ENCODE data around the gene LYL1. TPM values are rescaled to one million over a fixed set of nuclear protein-coding genes. Genes with fewer than 3 reads are reported as not detected.

The LYL1 gene
- total RNA-seq, 1 donor from 2014 or later, result 17.3 TPM

- DNase-seq (ENCODE audit: low read depth in 2 of 2), result no peak
These were observed 28.3 kb upstream of the LYL1 start for GRCh38 chr19:13130886-13131490.

- no peak for DNase-seq (ENCODE audit: low read depth in 2 of 2)
These were observed 26.7 kb upstream of the LYL1 start for GRCh38 chr19:13129384-13129783.

GRCh38 chr19:13128583-13128982 is 25.9 kb upstream of the LYL1 start:
- DNase-seq (ENCODE audit: low read depth in 2 of 2), result no peak

GRCh38 chr19:13127811-13128575 is 25.3 kb upstream of the LYL1 start:
- no peak for DNase-seq (ENCODE audit: low read depth in 2 of 2)

- no peak for DNase-seq (ENCODE audit: low read depth in 2 of 2)
These were observed 24.4 kb upstream of the LYL1 start for GRCh38 chr19:13127051-13127450.

GRCh38 chr19:13122980-13123957 is 20.6 kb upstream of the LYL1 start:
- DNase-seq (ENCODE audit: low read depth in 2 of 2), result no peak

- no peak for DNase-seq (ENCODE audit: low read depth in 2 of 2)
These were observed 19.7 kb upstream of the LYL1 start for GRCh38 chr19:13122275-13122878.

- no peak for DNase-seq (ENCODE audit: low read depth in 2 of 2)
These were observed 19.1 kb upstream of the LYL1 start for GRCh38 chr19:13121551-13122274.

- DNase-seq (ENCODE audit: low read depth in 2 of 2), result peak in 1 of 2 donors; percentile 36
These were observed 18.2 kb upstream of the LYL1 start for GRCh38 chr19:13120817-13121216.

- no peak for DNase-seq (ENCODE audit: low read depth in 2 of 2)
These were observed 17.4 kb upstream of the LYL1 start for GRCh38 chr19:13120031-13120430.

- DNase-seq (ENCODE audit: low read depth in 2 of 2), result no peak
These were observed 17.0 kb upstream of the LYL1 start for GRCh38 chr19:13119627-13120026.

GRCh38 chr19:13118424-13119193 is 16.0 kb upstream of the LYL1 start:
- DNase-seq (ENCODE audit: low read depth in 2 of 2), result peak in 1 of 2 donors; percentile 55

- peak; percentile 90 to 93 for DNase-seq (ENCODE audit: low read depth in 2 of 2)
These were observed 15.2 kb upstream of the LYL1 start, which contains the start of gene NACC1 for GRCh38 chr19:13117772-13118423. TSS of gene NACC1 (plus strand) at chr19:13118264. CDS start at chr19:13135208, 16,944 bp downstream.

- DNase-seq (ENCODE audit: low read depth in 2 of 2), result no peak
These were observed 14.6 kb upstream of the LYL1 start for GRCh38 chr19:13117176-13117771.

GRCh38 chr19:13116282-13117175 is 13.9 kb upstream of the LYL1 start, which contains the start of gene TRMT1:
TSS of gene TRMT1 (minus strand) at chr19:13116740. CDS start at chr19:13116399, 341 bp downstream.
- peak; percentile 95 to 96 for DNase-seq (ENCODE audit: low read depth in 2 of 2)

- no peak for DNase-seq (ENCODE audit: low read depth in 2 of 2)
These were observed 13.3 kb upstream of the LYL1 start for GRCh38 chr19:13115936-13116281.

- DNase-seq (ENCODE audit: low read depth in 2 of 2), result no peak
These were observed 9.9 kb upstream of the LYL1 start for GRCh38 chr19:13112555-13112954.

- no peak for DNase-seq (ENCODE audit: low read depth in 2 of 2)
These were observed 7.5 kb upstream of the LYL1 start for GRCh38 chr19:13110099-13110610.

Measured in lung microvascular endothelial cell (primary cell).